K562 (cell line): ENCODE results near the gene TAS2R40. TPM values are rescaled to one million over a fixed set of nuclear protein-coding genes. Genes with fewer than 3 reads are reported as not detected.

Source experiments
- ATAC-seq: fragments of 200-7000 bp; cut with Tn5 transposase; 3 replicates; pipeline ENCODE4 v1.9.1; 2020; ENCODE audit warnings: moderate library complexity
- BruUV-seq: library from RNA; stranded (reverse); fragments of 400-500 nt; replicated peaks from 2 replicates; lab custom pipeline; 2021; lab: Mats Ljungman, UMichigan
- CTCF ChIA-PET: fragments of 300-600 bp; formaldehyde crosslinking; extraction: SDS; loops from one replicate; lab custom pipeline; 2021; ENCODE audit warnings: low intra/inter-chr PET ratio; lab: Yijun Ruan, JAX
- POLR2A ChIA-PET: fragments of 300-600, 350-650 bp; sonication (Branson Sonifier 250); formaldehyde crosslinking; extraction: SDS; loops from one replicate; lab custom pipeline; 2021; ENCODE audit warnings: antibody characterized with exemption, inconsistent platforms; lab: Yijun Ruan, JAX
- DNase-seq, 4 experiments: peaks; one replicate each; pipeline versions ENCODE4 v3.0.0 to v3.0.0-alpha.2; 2011 to 2018; ENCODE audit warnings: low spot score in 3 of 4, mixed read lengths in 3 of 4; ENCODE audit errors: extremely low read depth in 1 of 4
- FAIRE-seq: peaks from 2 replicates; lab custom pipeline; 2011; peaks lifted over from hg19 to GRCh38; lab: Jason Lieb, UNC
- H2AFZ ChIP-seq: 2 replicates; pipeline ENCODE4 v1.6.0; 2011; ENCODE audit warnings: low read depth, low read length, control low read depth, inconsistent platforms
- H3K27ac ChIP-seq: fragments of 200-600 bp; 3 replicates; pipeline ENCODE4 v1.8.0; 2011; ENCODE audit warnings: low read depth, mild to moderate bottlenecking, control low read depth, inconsistent platforms, low read length, moderate library complexity, mixed read lengths; ENCODE audit errors: extremely low read depth
- H3K27me3 ChIP-seq, 2 experiments: fragments of 300-600 bp in 1 of 2; 2 replicates in 1 of 2; 3 replicates in 1 of 2; pipeline versions ENCODE4 v1.6.0 to v1.8.0; 2011; ENCODE audit warnings: inconsistent platforms in 2 of 2, low read length in 2 of 2, mild to moderate bottlenecking in 1 of 2, mixed read lengths in 1 of 2, moderate library complexity in 1 of 2; ENCODE audit not compliant: control insufficient read depth in 2 of 2, insufficient read depth in 2 of 2
- H3K36me3 ChIP-seq: fragments of 300-600 bp; 3 replicates; pipeline ENCODE4 v1.8.0; 2011; ENCODE audit warnings: mild to moderate bottlenecking, low read length, inconsistent platforms; ENCODE audit not compliant: control insufficient read depth, insufficient read depth
- H3K4me1 ChIP-seq, 2 experiments: fragments of 200-600 bp in 1 of 2; replicated peaks in 1 of 2; 2 replicates in 1 of 2; 3 replicates in 1 of 2; pipeline versions ENCODE4 v1.5.1 to v1.8.0; 2011; ENCODE audit warnings: inconsistent platforms in 2 of 2, low read length in 2 of 2, mild to moderate bottlenecking in 1 of 2, mixed read lengths in 1 of 2, moderate library complexity in 1 of 2; ENCODE audit not compliant: control insufficient read depth in 2 of 2, insufficient read depth in 2 of 2
- H3K4me2 ChIP-seq: 2 replicates; pipeline ENCODE4 v1.6.1; 2011; ENCODE audit warnings: low read length, control low read depth, inconsistent platforms, mixed read lengths; ENCODE audit not compliant: insufficient read depth
- H3K4me3 ChIP-seq: fragments of 200-600 bp; sonication (generic), shearing (Covaris generic); 2 replicates; pipeline ENCODE4 v1.5.1; 2016; ENCODE audit warnings: control low read depth, inconsistent platforms
- H3K79me2 ChIP-seq: fragments of 200-600 bp; 3 replicates; pipeline ENCODE4 v1.8.0; 2011; ENCODE audit warnings: low read length, inconsistent platforms; ENCODE audit not compliant: control insufficient read depth, insufficient read depth
- H3K9ac ChIP-seq, 2 experiments: 2 replicates each; pipeline versions ENCODE4 v1.6.0 to v1.6.1; 2011; ENCODE audit warnings: low read depth in 2 of 2, low read length in 2 of 2, control low read depth in 1 of 2, inconsistent platforms in 1 of 2, mild to moderate bottlenecking in 1 of 2, mixed read lengths in 1 of 2; ENCODE audit not compliant: insufficient read depth in 1 of 2
- H3K9me1 ChIP-seq: one replicate; pipeline ENCODE4 v1.6.0; 2011; ENCODE audit warnings: inconsistent platforms, mild to moderate bottlenecking, low read length, moderate library complexity; ENCODE audit not compliant: control insufficient read depth, insufficient read depth
- H3K9me3 ChIP-seq: replicated peaks from 2 replicates; pipeline ENCODE4 v1.5.1; 2011; ENCODE audit warnings: low read depth, low read length, inconsistent platforms; ENCODE audit not compliant: control insufficient read depth, insufficient read depth
- H4K20me1 ChIP-seq: replicated peaks from 2 replicates; pipeline ENCODE4 v1.6.1; 2011; ENCODE audit warnings: low read length, inconsistent platforms, mixed read lengths; ENCODE audit not compliant: control insufficient read depth, insufficient read depth
- BMI1 ChIP-seq: fragments of 150-350 bp; IDR thresholded peaks from 2 replicates; pipeline ENCODE4 v1.6.1; 2014; ENCODE audit warnings: low read length
- ELK1 ChIP-seq: sonication (generic); formaldehyde crosslinking; IDR thresholded peaks from 2 replicates; pipeline ENCODE4 v1.8.1; 2022; ENCODE audit warnings: missing genetic modification reagents
- FOSL1 ChIP-seq: fragments of 200-800 bp; sonication (Bioruptor generic); conservative IDR thresholded peaks from 2 replicates; pipeline ENCODE4 v1.6.1; 2016; ENCODE audit warnings: missing genetic modification characterization, missing compliant biosample characterization
- JUNB ChIP-seq: fragments of 450-650 bp; formaldehyde crosslinking; conservative IDR thresholded peaks from 2 replicates; pipeline ENCODE4 v1.4.0; 2020; ENCODE audit warnings: mild to moderate bottlenecking
- MBD2 ChIP-seq: sonication (generic); IDR thresholded peaks from 2 replicates; pipeline ENCODE4 v1.6.1; 2016; ENCODE audit warnings: low read depth, borderline replicate concordance
- PHF20 ChIP-seq: fragments of 450-650 bp; IDR thresholded peaks from 2 replicates; pipeline ENCODE4 v1.6.1; 2018; ENCODE audit not compliant: partially characterized antibody
- RBM39 ChIP-seq: fragments of 200-400 bp; formaldehyde crosslinking; optimal IDR thresholded peaks from 2 replicates; pipeline ENCODE3; 2018; ENCODE audit warnings: low read depth, low read length
- TARDBP ChIP-seq: fragments of 450-650 bp; IDR thresholded peaks from 2 replicates; pipeline ENCODE4 v1.6.1; 2016
- ZNF263 ChIP-seq: sonication (generic); formaldehyde crosslinking; IDR thresholded peaks from 2 replicates; pipeline ENCODE4 v1.8.0; 2022; ENCODE audit warnings: mild to moderate bottlenecking, missing genetic modification reagents, borderline replicate concordance
- ZNF3 ChIP-seq: fragments of 250-450 bp; sonication (Bioruptor Pico); IDR thresholded peaks from 2 replicates; pipeline ENCODE4 v1.5.0; 2021; ENCODE audit warnings: mild to moderate bottlenecking, moderate library complexity
- ZNF445 ChIP-seq: fragments of 250-450 bp; sonication (Bioruptor Pico); IDR thresholded peaks from 2 replicates; pipeline ENCODE4 v1.4.0; 2020; ENCODE audit warnings: low read depth, mild to moderate bottlenecking, moderate library complexity
- ZNF507 ChIP-seq: conservative IDR thresholded peaks from 2 replicates; pipeline ENCODE4 v1.6.1; 2017; ENCODE audit warnings: missing genetic modification characterization, missing compliant biosample characterization
- ZNF699 ChIP-seq: fragments of 250-450 bp; sonication (Bioruptor Pico); IDR thresholded peaks from 2 replicates; pipeline ENCODE4 v1.8.0; 2021; ENCODE audit warnings: mild to moderate bottlenecking, moderate library complexity; ENCODE audit not compliant: insufficient replicate concordance
- WGBS: fragments of 100-300 bp; shearing (Covaris generic); methylation state at CpG from one replicate; pipeline ENCODE4 v1.1.6; 2016; ENCODE audit warnings: low coverage, mixed read lengths; ENCODE audit not compliant: insufficient coverage; ENCODE audit errors: missing lambda C conversion rate; 5-methylcytosine and 5-hydroxymethylcytosine counted together
- in situ Hi-C: fragments of 300-500 bp; cut with MboI; formaldehyde crosslinking; loops from 4 replicates; pipeline ENCODE4 v1.15.0; 2018; ENCODE audit warnings: inconsistent platforms, mixed read lengths
- intact Hi-C: fragments of 100-400 bp; cut with micrococcal nuclease; formaldehyde crosslinking; loops from 2 replicates; pipeline ENCODE4 v1.14.2; 2022
- polyA plus RNA-seq, 8 experiments: library from polyadenylated mRNA; depleted of rRNA in 4 of 8; stranded (reverse) in 5 of 8; unstranded in 3 of 8; fragments of >200 nt; fragmentation: Nextera tagmentation in 2 of 8; fragmentation: Illumina TruSeq in 1 of 8; extraction: Ambion mirVana in 2 of 8; extraction: Trizol in 1 of 8; gene quantifications; 2 replicates each; pipeline versions ENCODE4 v1.2.1 to v1.2.3, GENCODE V29; 2011 to 2014; ENCODE audit warnings: inconsistent platforms in 1 of 8, missing spikeins in 1 of 8
- total RNA-seq, 7 experiments: library from RNA; depleted of rRNA in 6 of 7; stranded (reverse); fragments of >200 nt in 6 of 7; fragmentation: Illumina TruSeq in 2 of 7; extraction: Trizol in 2 of 7; gene quantifications; 2 replicates each; pipeline versions ENCODE4 v1.2.1 to v1.2.3, GENCODE V29; 2011 to 2021; ENCODE audit warnings: low replicate concordance in 1 of 7

The TAS2R40 gene
- total and polyA plus RNA-seq, 9 of the 15 experiments (the other 6 are each of a cell fraction or from before 2014, with no cell fraction given): not detected

DNA sequence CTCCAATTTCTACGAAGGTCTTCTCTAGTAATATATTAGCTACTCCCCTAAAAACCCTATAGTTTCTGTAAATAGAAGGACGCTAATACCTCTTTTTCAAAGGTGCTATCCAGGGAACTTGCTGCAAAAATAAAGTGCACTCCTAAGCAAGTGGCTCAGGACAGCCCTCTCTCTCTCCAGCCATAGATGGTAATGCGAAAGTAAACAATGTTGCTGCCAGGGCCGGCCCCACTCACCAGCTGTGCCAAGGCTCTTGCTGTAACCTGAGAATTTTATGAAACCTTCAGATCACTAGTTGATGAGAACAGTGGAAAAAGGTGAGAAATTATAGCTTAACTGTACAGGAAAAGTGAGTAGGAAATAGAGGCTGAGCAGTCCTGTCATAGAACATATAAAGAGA is 49.5 kb upstream of the TAS2R40 start:
- Histone ChIP-seq H3K27ac (no peak overlapping the region), H3K9me1 (no peaks in the 10 kb centered on the region), H3K27me3 (no peaks in the 10 kb centered on the region), H3K9me3 (no peaks in the 10 kb centered on the region), H2AFZ (no peak overlapping the region), H3K4me2 (no peak overlapping the region), H3K36me3 (no peaks in the 10 kb centered on the region), H3K4me3 (no peak overlapping the region), H4K20me1 (no peaks in the 10 kb centered on the region), H3K79me2 (no peaks in the 10 kb centered on the region), H3K9ac (no peak overlapping the region), H3K4me1 (no peaks in the 10 kb centered on the region)
- TF ChIP-seq ZNF263 (no peak), ELK1 (CRISPR knock-in tag) (no peak), ZNF507 (tag) (no peak), JUNB (no peak), FOSL1 (tag) (no peak), BMI1 (no peak), ZNF3 (CRISPR knock-in tag) (no peak), ZNF699 (CRISPR knock-in tag) (no peak), MBD2 (no peak), PHF20 (no peak), RBM39 (no peak), TARDBP (no peak), ZNF445 (no peak)
- POLR2A ChIA-PET: no interaction called here
- DNase-seq (no peak), FAIRE-seq (no peak), ATAC-seq (no peak)
- CTCF ChIA-PET: no interaction called here
- in situ Hi-C loops (no loop called here), intact Hi-C loops (no loop called here)
- no TSS peak for BruUV-seq
- WGBS: 0% methylated on average over 4 of the region's 4 CpGs
